Astrocyte of the hippocampus (primary cell): Measurements from ENCODE around the gene PCLO.
"Not testable (repeated sequence)": the region's sequence is repeated elsewhere in the genome, so short reads cannot be mapped to it uniquely, and the experiment has no call there.

Source experiments
- DNase-seq: peaks from one replicate; pipeline ENCODE4 v3.0.0; 2011; ENCODE audit warnings: low read depth, low spot score

Gene PCLO

DNA sequence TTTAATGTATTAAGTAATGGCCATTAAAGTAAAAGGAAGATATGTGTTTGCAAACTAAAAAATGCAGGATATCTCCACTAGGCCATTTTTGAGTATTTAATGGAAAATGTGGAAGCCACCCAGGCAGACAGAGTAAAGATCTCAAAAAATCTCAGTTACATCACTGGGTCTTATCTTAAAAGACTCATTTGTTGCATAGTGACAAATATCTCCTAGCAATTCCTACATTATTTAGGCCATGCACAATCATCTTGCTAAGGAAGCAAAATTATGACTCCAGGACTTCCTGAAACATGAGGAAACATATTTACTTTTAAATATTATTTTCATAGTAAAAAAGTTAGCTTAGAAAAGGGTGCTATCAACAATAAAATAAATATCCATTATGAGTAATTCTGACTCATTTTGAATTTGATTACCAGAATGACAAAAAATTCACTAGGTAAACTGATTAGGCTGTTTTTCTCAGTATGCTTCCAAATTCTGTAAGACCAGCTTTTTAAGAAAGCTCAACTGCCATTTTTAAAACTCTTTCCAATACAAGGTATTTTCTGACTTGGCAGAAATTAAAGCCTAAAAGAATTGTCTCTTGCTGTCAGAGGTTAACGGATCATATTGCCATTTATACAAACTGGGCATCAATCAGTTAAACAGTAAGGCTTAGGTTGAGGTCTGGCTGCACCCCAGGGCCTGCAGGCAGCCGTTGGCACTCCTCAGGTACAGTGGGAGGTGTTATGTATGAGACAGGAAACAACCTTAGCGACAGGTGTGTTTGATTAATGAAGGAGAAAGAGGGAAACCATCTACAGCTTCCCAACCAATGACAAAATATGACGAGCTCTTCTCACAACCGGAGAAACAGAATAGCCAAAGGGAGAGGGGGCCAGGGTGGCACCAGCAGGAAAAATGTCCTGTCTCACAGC is 31.8 kb downstream of the PCLO start:
- DNase-seq: no peak

DNA sequence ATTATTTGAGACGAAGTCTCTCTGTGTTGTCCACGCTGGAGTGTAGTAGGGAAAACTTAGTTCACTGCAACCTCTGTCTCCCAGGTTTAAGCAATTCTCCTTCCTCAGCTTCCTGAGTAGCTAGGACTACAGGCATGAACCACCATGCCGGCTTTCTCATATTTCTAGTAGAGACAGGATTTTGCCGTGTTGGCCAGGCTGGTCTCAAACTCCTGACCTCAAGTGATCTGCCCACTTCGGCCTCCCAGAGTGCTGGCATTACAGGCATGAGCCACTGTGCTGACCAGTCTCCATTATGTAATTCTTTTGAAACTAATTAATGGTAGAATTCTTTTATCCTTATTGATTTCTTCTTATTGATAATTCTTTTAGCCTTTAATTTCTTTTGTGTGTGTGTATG is 32.5 kb downstream of the PCLO start:
- no peak for DNase-seq

DNA sequence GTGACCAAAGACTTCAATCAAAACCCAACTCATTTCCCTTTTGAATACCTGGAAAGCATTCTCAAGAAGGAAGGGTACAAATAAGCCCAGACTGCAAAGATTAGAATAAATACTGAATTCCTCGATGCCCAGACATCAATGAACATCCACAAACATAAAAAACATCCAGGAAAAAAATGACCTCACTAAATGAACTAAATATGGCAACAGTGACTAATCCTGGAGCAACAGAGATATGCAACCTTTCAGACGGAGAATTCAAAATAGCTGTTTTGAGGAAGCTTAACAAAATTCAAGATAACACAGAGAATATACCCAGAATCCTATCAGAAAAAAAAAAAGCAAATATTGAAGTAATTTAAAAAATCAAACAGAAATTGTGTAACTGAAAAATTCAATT is 43.2 kb downstream of the PCLO start:
- DNase-seq: peak; percentile 24

- DNase-seq: peak; percentile 5
These were observed 43.7 kb downstream of the PCLO start for GRCh38 chr7:83119026-83119382.

- DNase-seq: no peak
These were observed 44.2 kb downstream of the PCLO start for GRCh38 chr7:83118347-83119025.

- no peak for DNase-seq
These were observed 45.2 kb downstream of the PCLO start for GRCh38 chr7:83117466-83117865.

DNA sequence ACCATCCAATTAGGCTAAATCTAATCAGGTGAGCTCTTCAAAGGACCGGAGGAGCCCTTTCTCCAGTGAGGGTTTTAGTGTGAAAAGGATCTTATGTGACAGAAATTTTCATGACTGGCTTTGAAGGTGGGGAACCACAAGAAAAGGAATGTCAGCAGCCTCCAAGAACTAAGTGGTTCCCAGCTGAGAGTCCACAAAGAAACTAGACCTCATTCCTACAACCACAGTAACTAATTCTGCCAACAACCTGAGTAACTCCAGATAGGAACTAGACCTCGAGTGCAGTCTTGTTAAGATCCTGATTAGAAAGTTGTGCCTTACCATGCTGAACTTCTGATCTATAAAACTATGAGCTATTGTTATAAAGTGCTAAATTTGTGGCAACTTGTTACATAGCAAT is 51.3 kb downstream of the PCLO start:
- DNase-seq: peak; percentile 89

GRCh38 chr7:83109352-83109751 is 53.3 kb downstream of the PCLO start:
- no peak for DNase-seq

- DNase-seq: no peak
These were observed 56.7 kb downstream of the PCLO start for GRCh38 chr7:83105948-83106347.

- DNase-seq: no peak
These were observed 57.6 kb downstream of the PCLO start for GRCh38 chr7:83105063-83105462.

DNA sequence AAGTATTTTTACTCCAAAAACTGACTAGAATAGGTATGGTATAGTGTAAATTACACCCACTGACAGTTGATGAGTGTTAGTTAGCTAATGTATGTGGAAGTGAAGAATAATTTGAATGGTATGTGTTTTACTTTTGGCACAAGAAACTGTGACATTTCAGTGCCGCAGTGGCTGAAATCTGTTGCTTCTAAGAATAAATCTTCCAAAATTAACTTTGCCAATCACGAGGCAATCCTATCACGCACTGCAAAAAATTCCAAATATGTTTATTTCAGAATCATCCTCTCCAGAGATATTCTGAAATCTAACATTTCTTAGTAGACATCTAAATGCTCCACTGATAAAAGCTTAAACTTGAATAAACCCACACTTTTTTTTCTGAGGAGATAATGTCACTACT is 61.2 kb downstream of the PCLO start:
- no peak for DNase-seq

DNA sequence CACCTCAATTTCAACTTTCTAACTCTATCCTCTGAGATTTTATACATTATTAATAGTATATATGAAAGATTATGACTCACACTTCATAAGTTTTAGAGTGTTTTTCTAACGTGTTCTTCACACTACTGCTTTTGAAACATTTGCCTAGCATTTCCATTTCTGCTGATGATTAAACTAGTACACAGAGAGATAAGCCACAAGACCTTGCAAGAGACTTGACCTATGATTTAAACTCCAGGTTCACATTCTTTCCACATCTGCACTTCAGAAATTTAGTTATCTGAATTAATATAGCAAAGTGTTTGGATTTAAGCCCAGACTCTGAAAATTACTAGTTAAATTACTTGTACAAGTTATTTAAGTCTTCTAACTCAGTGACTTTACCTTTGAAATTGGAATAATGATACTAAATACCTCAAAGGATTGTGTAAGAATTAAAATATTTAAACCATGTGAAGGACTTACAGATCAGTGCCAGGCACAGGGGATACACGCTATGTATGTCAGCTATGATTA is 66.6 kb downstream of the PCLO start:
- no peak for DNase-seq

- DNase-seq: no peak
These were observed 77.4 kb downstream of the PCLO start for GRCh38 chr7:83085299-83085698.

GRCh38 chr7:83079879-83080278 is 82.8 kb downstream of the PCLO start:
- DNase-seq: not testable (repeated sequence)

DNA sequence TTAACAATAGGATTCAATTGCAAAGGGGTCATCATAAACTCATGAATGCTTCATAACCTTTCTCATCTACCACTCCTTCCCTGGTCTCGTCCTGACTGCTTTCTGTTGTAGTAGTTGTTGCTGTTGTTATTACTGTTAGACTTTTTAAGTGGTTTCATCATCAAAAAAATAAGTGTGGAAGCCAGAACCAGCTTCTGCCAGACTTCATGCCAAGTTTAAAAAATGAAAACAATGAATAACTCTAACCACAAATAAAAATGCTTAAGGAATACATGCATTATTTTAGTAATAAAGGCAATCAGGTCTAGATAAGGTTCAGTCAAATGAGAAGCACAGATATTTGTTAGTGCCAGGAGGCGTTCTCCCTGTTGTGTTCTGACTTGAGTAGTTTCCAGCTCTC is 85.4 kb downstream of the PCLO start:
- peak; percentile 24 for DNase-seq

DNA sequence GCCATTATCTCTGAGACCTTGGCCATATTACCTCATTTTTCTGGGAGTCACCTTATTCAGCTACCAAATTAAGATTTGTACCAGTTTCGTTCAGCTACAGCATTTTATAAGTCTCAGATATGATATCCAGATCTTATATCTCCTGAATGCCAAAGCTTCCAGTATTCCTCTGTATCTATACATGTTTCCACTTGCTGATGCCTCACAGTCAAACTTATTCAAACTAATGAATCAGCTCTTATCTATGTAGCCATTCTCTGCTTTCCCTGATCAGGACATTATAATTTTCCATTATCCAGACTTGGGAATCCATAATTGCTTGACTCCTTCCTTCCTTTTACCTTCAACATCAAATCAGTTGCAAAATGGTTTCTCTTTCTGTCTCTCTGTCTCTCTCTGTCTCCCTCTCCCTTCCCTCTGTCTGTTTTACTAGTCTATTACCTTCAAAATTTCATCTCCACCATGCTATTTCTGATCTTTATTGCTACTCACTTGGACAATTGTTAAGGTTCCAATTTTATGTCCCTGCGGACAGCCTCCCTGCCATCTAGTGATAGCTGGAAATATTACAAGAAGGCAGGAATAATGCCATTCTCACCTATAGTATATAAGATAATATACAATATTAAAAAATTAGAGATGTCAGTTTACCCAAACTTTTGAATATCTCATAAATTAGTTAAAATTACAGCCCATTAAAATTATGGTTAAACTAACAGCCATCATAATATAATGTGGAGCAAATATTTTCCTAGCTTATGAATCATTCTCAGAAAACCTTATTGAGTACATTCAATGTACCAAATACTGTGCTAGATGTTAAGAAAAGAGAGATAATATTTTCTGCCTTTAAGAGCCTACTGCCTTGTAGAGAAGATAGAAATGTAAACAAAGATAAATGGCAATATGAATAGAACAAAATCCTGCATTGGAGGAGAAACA is 89.8 kb downstream of the PCLO start:
- no peak for DNase-seq

- DNase-seq: no peak
These were observed 97.0 kb downstream of the PCLO start for GRCh38 chr7:83065714-83066113.

DNA sequence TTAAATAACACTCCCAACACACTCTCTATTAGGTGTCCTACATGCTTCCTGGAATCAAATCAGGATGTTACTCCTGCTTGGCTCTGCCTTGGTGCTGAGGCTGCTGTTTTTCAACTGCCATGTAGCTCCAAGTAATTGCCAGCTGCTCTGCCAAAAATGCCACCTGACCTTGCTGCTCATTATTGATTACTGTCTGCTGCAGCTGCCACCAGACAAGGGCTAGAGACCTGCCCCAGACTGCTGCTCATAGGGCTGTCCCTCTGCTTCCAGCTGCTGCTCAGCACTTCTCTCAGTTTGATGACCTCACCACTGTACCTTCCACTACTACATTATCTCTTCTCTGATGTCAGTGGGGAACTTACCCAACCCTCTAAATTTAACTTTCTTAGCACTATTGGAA is 102.5 kb downstream of the PCLO start:
- no peak for DNase-seq

GRCh38 chr7:83058667-83059066 is 104.0 kb downstream of the PCLO start:
- no peak for DNase-seq

DNA sequence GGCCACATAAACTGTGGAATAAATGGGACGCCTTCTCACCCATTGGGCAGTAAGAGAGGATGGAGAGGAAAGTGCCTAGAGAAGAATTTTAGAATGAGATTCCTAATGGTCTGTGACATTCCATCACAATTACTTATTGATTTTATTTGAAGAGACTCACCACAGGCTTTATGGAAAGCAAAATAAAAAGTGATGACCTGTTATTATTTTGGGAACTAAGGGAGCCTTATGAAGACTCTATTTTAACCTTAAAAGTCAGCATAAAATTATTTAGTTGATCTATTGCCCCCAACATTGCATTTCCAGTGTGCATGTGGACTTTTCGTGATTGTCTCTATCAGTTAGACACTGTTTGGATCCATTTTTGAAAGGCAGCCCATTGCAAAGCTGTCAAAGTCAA is 107.5 kb downstream of the PCLO start:
- DNase-seq: no peak

DNA sequence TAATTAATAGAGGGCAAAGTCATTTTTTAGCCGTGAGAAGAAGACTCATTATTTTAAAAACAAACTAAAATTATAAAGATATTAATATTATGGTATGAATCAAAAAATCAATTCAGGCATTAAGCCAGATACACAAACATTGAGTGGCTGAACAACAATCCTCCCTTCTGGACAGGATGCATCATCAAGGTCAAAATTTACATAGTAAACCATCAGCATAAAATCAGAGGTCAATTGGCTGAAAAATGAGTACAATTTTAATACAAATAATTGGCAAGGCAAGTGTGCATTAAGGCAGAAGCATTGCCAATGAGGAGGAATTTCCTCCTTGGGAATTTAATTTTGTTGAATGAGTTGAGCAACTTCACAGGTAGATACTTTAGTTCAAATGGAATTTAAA is 108.2 kb downstream of the PCLO start:
- no peak for DNase-seq

GRCh38 chr7:83053965-83054364 is 108.7 kb downstream of the PCLO start:
- no peak for DNase-seq
